ENCODE data around the gene MEPE.

DNA sequence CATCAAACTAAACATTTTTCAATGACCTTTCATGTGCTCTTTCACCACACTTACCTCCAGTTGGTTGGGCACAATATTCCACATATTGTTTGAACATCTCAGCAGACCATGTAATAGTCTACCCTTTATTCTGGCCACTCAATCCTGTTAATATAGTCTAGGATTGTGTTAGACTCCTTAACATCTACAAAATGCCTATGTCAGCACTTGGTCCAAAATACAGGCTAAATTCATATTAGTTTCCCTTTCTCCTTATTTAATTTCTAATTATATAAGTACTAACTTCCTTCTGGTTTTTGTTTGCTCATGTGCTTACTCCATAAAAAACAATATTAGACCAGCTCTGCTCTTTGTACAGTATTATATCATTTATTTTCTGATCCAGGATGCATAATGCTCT lies 21.1 kb downstream of the MEPE start:
- TF ChIP-seq, protein P1, sequence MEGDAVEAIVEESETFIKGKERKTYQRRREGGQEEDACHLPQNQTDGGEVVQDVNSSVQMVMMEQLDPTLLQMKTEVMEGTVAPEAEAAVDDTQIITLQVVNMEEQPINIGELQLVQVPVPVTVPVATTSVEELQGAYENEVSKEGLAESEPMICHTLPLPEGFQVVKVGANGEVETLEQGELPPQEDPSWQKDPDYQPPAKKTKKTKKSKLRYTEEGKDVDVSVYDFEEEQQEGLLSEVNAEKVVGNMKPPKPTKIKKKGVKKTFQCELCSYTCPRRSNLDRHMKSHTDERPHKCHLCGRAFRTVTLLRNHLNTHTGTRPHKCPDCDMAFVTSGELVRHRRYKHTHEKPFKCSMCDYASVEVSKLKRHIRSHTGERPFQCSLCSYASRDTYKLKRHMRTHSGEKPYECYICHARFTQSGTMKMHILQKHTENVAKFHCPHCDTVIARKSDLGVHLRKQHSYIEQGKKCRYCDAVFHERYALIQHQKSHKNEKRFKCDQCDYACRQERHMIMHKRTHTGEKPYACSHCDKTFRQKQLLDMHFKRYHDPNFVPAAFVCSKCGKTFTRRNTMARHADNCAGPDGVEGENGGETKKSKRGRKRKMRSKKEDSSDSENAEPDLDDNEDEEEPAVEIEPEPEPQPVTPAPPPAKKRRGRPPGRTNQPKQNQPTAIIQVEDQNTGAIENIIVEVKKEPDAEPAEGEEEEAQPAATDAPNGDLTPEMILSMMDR (IDR thresholded peaks at IDR 0.05): no peak
- TF ChIP-seq EZH2 (IDR thresholded peaks at IDR 0.05) (no peak), EZH2phosphoT487 (IDR thresholded peaks at IDR 0.05) (no peak)
